HT1080 (cell line): ENCODE measurements around the gene MARCO. TPM values are rescaled to one million over a fixed set of nuclear protein-coding genes. Genes with fewer than 3 reads are reported as not detected.
"Not testable (repeated sequence)": the region's sequence is repeated elsewhere in the genome, so short reads cannot be mapped to it uniquely, and the experiment has no call there.

Experiments
- DNase-seq: peaks from one replicate; pipeline ENCODE4 v3.0.0-alpha.2; 2015; ENCODE audit warnings: low read depth
- total RNA-seq: library from RNA; depleted of rRNA; stranded (reverse); fragments of >200 nt; shearing (Covaris generic); gene quantifications from 2 replicates; pipeline ENCODE4 v1.2.3, GENCODE V29; 2014; rRNA removed

Gene MARCO
- total RNA-seq, 1 experiment from 2014 or later: 0.32 TPM

- DNase-seq: no peak
Measured at GRCh38 chr2:119029297-119029696, 87.3 kb downstream of the MARCO start.

GRCh38 chr2:119037922-119038321, 95.9 kb downstream of the MARCO start:
- DNase-seq: not testable (repeated sequence)

GRCh38 chr2:119040730-119041129, 98.7 kb downstream of the MARCO start:
- DNase-seq: no peak

Other genes with a start within 250 kb of the MARCO start
- gene EN1, start 94.5 kb upstream of the MARCO start, total RNA-seq: not detected in 2 replicates
- 0.03 TPM in 1 of 2 replicates, not detected in the other for gene C1QL2, start 216.6 kb downstream of the MARCO start, total RNA-seq